Cardiac fibroblast (primary cell): Measurements from ENCODE around the gene FREM1.
"Not testable (repeated sequence)": the region's sequence is repeated elsewhere in the genome, so short reads cannot be mapped to it uniquely, and the experiment has no call there.

Source experiments
- DNase-seq, 2 donors: peaks; one replicate each; pipeline versions ENCODE4 v3.0.0 to v3.0.0-alpha.2; 2010; ENCODE audit warnings: low read depth in 2 of 2
- H3K4me3 ChIP-seq, 2 donors: replicated peaks in 1 of 2; 1 replicate in 1 of 2; 2 replicates in 1 of 2; pipeline ENCODE4 v1.5.1; 2011; ENCODE audit warnings: low read depth in 2 of 2, low read length in 2 of 2, mild to moderate bottlenecking in 2 of 2, moderate library complexity in 1 of 2
- TF ChIP-seq, protein P1 (sequence below): IDR thresholded peaks from one replicate; pipeline ENCODE4 v1.5.1; 2011; ENCODE audit warnings: low read depth, mild to moderate bottlenecking, low read length, inconsistent platforms

FREM1 gene

GRCh38 chr9:14926941-14927624 lies 16.9 kb upstream of the FREM1 start:
- H3K4me3 ChIP-seq = no peak overlapping the region
- TF ChIP-seq, protein P1, sequence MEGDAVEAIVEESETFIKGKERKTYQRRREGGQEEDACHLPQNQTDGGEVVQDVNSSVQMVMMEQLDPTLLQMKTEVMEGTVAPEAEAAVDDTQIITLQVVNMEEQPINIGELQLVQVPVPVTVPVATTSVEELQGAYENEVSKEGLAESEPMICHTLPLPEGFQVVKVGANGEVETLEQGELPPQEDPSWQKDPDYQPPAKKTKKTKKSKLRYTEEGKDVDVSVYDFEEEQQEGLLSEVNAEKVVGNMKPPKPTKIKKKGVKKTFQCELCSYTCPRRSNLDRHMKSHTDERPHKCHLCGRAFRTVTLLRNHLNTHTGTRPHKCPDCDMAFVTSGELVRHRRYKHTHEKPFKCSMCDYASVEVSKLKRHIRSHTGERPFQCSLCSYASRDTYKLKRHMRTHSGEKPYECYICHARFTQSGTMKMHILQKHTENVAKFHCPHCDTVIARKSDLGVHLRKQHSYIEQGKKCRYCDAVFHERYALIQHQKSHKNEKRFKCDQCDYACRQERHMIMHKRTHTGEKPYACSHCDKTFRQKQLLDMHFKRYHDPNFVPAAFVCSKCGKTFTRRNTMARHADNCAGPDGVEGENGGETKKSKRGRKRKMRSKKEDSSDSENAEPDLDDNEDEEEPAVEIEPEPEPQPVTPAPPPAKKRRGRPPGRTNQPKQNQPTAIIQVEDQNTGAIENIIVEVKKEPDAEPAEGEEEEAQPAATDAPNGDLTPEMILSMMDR = no peak
- peak in 1 of 2 donors; percentile 27 for DNase-seq

GRCh38 chr9:14924230-14925219 lies 14.3 kb upstream of the FREM1 start:
- DNase-seq = peak; percentile 51 to 86
- H3K4me3 ChIP-seq = peak overlapping the region; percentile 13 to 25
- TF ChIP-seq, protein P1 = no peak

- TF ChIP-seq, protein P1 = no peak
- no peak overlapping the region for H3K4me3 ChIP-seq
- DNase-seq = no peak
Observed at GRCh38 chr9:14923701-14924100, 13.5 kb upstream of the FREM1 start.

GRCh38 chr9:14920805-14921204 lies 10.6 kb upstream of the FREM1 start:
- not testable (repeated sequence) for H3K4me3 ChIP-seq, DNase-seq

- DNase-seq = no peak
- TF ChIP-seq, protein P1 = no peak
- H3K4me3 ChIP-seq = no peak overlapping the region
Observed at GRCh38 chr9:14913366-14913765, 3.1 kb upstream of the FREM1 start.

- no peak for DNase-seq
- H3K4me3 ChIP-seq = no peak overlapping the region
- TF ChIP-seq, protein P1 = no peak
Observed at GRCh38 chr9:14912859-14913258, 2.6 kb upstream of the FREM1 start.

GRCh38 chr9:14911046-14911445 lies 818 bp upstream of the FREM1 start:
- TF ChIP-seq, protein P1 = no peak
- DNase-seq = no peak
- no peak overlapping the region for H3K4me3 ChIP-seq
